Measurements from ENCODE around the gene ARHGAP23. TPM values are rescaled to one million over a fixed set of nuclear protein-coding genes. Genes with fewer than 3 reads are reported as not detected.

The ARHGAP23 gene
- total RNA-seq, 8 experiments from 2014 or later = 5.2 to 21.1 (median 14.0) TPM

GRCh38 chr17:38416840-38417209 is 11.4 kb upstream of the ARHGAP23 start:
- in situ Hi-C loops (cut with MboI; ENCODE audit: low pct_unique_long_range_greater_than_20kb in 2 of 9, low sequenced_read_pairs in 9 of 9, unreplicated experiment in 9 of 9) = loop anchor here in 1 of 9 experiments (10.0 kb wide), 1 partner anchor 72 kb away; the partner anchor contains the start of gene GPR179
- Histone ChIP-seq H3K27ac (no peak overlapping the region), H3K4me1 (replicated peaks in 1 of 2) (peaks cover 49 to 64% of the 10 kb centered on the region in 2 donors), H3K4me3 (no peak overlapping the region)
- ATAC-seq (replicated peaks in 6 of 8) = peak in 1 of 8 experiments; percentile 3
- 0 to 100% (median 90%) methylated on average over 1 of the region's 1 CpG; no CpG with 5 or more reads in 4 of the 10 experiments for WGBS, 10 experiments

GRCh38 chr17:38417210-38417951 is 10.9 kb upstream of the ARHGAP23 start:
- H3K27ac ChIP-seq = no peak overlapping the region
- 60 to 80% (median 63%) methylated on average over 1 to 2 of the region's 11 CpGs; no CpG with 5 or more reads in 7 of the 10 experiments for WGBS, 10 experiments
- H3K4me3 ChIP-seq = no peak overlapping the region
- H3K4me1 ChIP-seq (replicated peaks in 1 of 2) = peaks cover 55 to 70% of the 10 kb centered on the region in 2 donors
- ATAC-seq (replicated peaks in 6 of 8) = no peak
- in situ Hi-C loops (cut with MboI; ENCODE audit: low pct_unique_long_range_greater_than_20kb in 2 of 9, low sequenced_read_pairs in 9 of 9, unreplicated experiment in 9 of 9) = loop anchor here in 1 of 9 experiments (10.0 kb wide), 1 partner anchor 73 kb away; the partner anchor contains the start of gene GPR179

GRCh38 chr17:38418062-38418692 is 10.1 kb upstream of the ARHGAP23 start:
- no peak for ATAC-seq (replicated peaks in 6 of 8)
- Histone ChIP-seq H3K4me3 (peak overlapping the region in 4 of 5 donors; percentile 49 to 71 (median 58)), H3K27ac (peak overlapping the region; percentile 69 to 84), H3K4me1 (replicated peaks in 1 of 2) (peaks cover 58 to 72% of the 10 kb centered on the region in 2 donors)
- in situ Hi-C loops (cut with MboI; ENCODE audit: low pct_unique_long_range_greater_than_20kb in 2 of 9, low sequenced_read_pairs in 9 of 9, unreplicated experiment in 9 of 9) = loop anchor here in 1 of 9 experiments (10.0 kb wide), 1 partner anchor 73 kb away; the partner anchor contains the start of gene GPR179
- WGBS, 10 experiments = 79 to 100% (median 97%) methylated on average over 1 to 6 of the region's 7 CpGs; no CpG with 5 or more reads in 6 of the 10 experiments

GRCh38 chr17:38418693-38419507 is 9.4 kb upstream of the ARHGAP23 start:
- peaks cover 58 to 72% of the 10 kb centered on the region in 2 donors for H3K4me1 ChIP-seq (replicated peaks in 1 of 2)
- in situ Hi-C loops (cut with MboI; ENCODE audit: low pct_unique_long_range_greater_than_20kb in 2 of 9, low sequenced_read_pairs in 9 of 9, unreplicated experiment in 9 of 9) = loop anchor here in 1 of 9 experiments (10.0 kb wide), 1 partner anchor 74 kb away; the partner anchor contains the start of gene GPR179
- peak overlapping the region; percentile 44 to 71 (median 52) for H3K4me3 ChIP-seq
- H3K27ac ChIP-seq = peak overlapping the region; percentile 69 to 84
- 0 to 44% (median 14%) methylated on average over 1 to 4 of the region's 78 CpGs; no CpG with 5 or more reads in 4 of the 10 experiments for WGBS, 10 experiments
- ATAC-seq (replicated peaks in 6 of 8) = peak in 6 of 8 experiments; percentile 16 to 43 (median 32)

GRCh38 chr17:38419508-38419981 is 8.7 kb upstream of the ARHGAP23 start:
- peak overlapping the region; percentile 44 to 71 (median 52) for H3K4me3 ChIP-seq
- in situ Hi-C loops (cut with MboI; ENCODE audit: low pct_unique_long_range_greater_than_20kb in 2 of 9, low sequenced_read_pairs in 9 of 9, unreplicated experiment in 9 of 9) = loop anchor here in 1 of 9 experiments (10.0 kb wide), 1 partner anchor 75 kb away; the partner anchor contains the start of gene GPR179

GRCh38 chr17:38420518-38420917 is 7.7 kb upstream of the ARHGAP23 start:
- in situ Hi-C loops (cut with MboI; ENCODE audit: low pct_unique_long_range_greater_than_20kb in 2 of 9, low sequenced_read_pairs in 9 of 9, unreplicated experiment in 9 of 9) = no loop called here
- 94 to 100% methylated on average over 2 of the region's 6 CpGs; no CpG with 5 or more reads in 8 of the 10 experiments for WGBS, 10 experiments
- H3K4me3 ChIP-seq = peak overlapping the region; percentile 44 to 71 (median 52)
- no peak overlapping the region for H3K27ac ChIP-seq
- H3K4me1 ChIP-seq (replicated peaks in 1 of 2) = peaks cover 41 to 58% of the 10 kb centered on the region in 2 donors
- ATAC-seq (replicated peaks in 6 of 8) = no peak

More at GRCh38 chr17:38419508-38419981, 8.7 kb upstream of the ARHGAP23 start:
- peaks cover 51 to 68% of the 10 kb centered on the region in 2 donors for H3K4me1 ChIP-seq (replicated peaks in 1 of 2)
- H3K27ac ChIP-seq = peak overlapping the region; percentile 59 to 84
- no CpG with 5 or more reads among the region's 10 CpGs for WGBS, 10 experiments
- peak in 2 of 8 experiments; percentile 2 to 12 for ATAC-seq (replicated peaks in 6 of 8)

GRCh38 chr17:38421171-38421841 is 7.0 kb upstream of the ARHGAP23 start:
- WGBS, 10 experiments = 0 to 59% (median 25%) methylated on average over 2 to 6 of the region's 14 CpGs; no CpG with 5 or more reads in 4 of the 10 experiments

GRCh38 chr17:38421871-38422827 is 6.1 kb upstream of the ARHGAP23 start:
- ATAC-seq (replicated peaks in 6 of 8) = no peak
- H3K27ac ChIP-seq = peak overlapping the region in 1 of 2 donors; percentile 67
- H3K4me1 ChIP-seq (replicated peaks in 1 of 2) = peaks cover 39 to 61% of the 10 kb centered on the region in 2 donors
- peak overlapping the region in 4 of 5 donors; percentile 7 to 71 (median 32) for H3K4me3 ChIP-seq
- 45 to 86% (median 60%) methylated on average over 1 to 10 of the region's 17 CpGs; no CpG with 5 or more reads in 1 of the 10 experiments for WGBS, 10 experiments
- in situ Hi-C loops (cut with MboI; ENCODE audit: low pct_unique_long_range_greater_than_20kb in 2 of 9, low sequenced_read_pairs in 9 of 9, unreplicated experiment in 9 of 9) = no loop called here

More at GRCh38 chr17:38421171-38421841, 7.0 kb upstream of the ARHGAP23 start:
- H3K4me1 ChIP-seq (replicated peaks in 1 of 2) = peaks cover 34 to 56% of the 10 kb centered on the region in 2 donors
- in situ Hi-C loops (cut with MboI; ENCODE audit: low pct_unique_long_range_greater_than_20kb in 2 of 9, low sequenced_read_pairs in 9 of 9, unreplicated experiment in 9 of 9) = no loop called here
- peak overlapping the region in 1 of 2 donors; percentile 67 for H3K27ac ChIP-seq
- ATAC-seq (replicated peaks in 6 of 8) = peak in 3 of 8 experiments; percentile 17 to 45 (median 37)
- peak overlapping the region in 4 of 5 donors; percentile 2 to 71 (median 32) for H3K4me3 ChIP-seq

- no peak overlapping the region for H3K4me3 ChIP-seq
- ATAC-seq (replicated peaks in 6 of 8) = no peak
- in situ Hi-C loops (cut with MboI; ENCODE audit: low pct_unique_long_range_greater_than_20kb in 2 of 9, low sequenced_read_pairs in 9 of 9, unreplicated experiment in 9 of 9) = no loop called here
- peaks cover 55 to 63% of the 10 kb centered on the region in 2 donors for H3K4me1 ChIP-seq (replicated peaks in 1 of 2)
- no peak overlapping the region for H3K27ac ChIP-seq
- WGBS, 10 experiments = 39 to 100% (median 80%) methylated on average over 1 to 2 of the region's 6 CpGs; no CpG with 5 or more reads in 5 of the 10 experiments
Observed at GRCh38 chr17:38424297-38424972, 3.8 kb upstream of the ARHGAP23 start.

- H3K4me1 ChIP-seq (replicated peaks in 1 of 2) = peaks cover 57% of the 10 kb centered on the region in 2 donors
- WGBS, 10 experiments = 33 to 95% (median 77%) methylated on average over 1 to 6 of the region's 13 CpGs; no CpG with 5 or more reads in 2 of the 10 experiments
- ATAC-seq (replicated peaks in 6 of 8) = no peak
- in situ Hi-C loops (cut with MboI; ENCODE audit: low pct_unique_long_range_greater_than_20kb in 2 of 9, low sequenced_read_pairs in 9 of 9, unreplicated experiment in 9 of 9) = loop anchor here in 1 of 9 experiments (25.0 kb wide), 1 partner anchor 88 kb away; the partner anchor contains the start of gene GPR179
- H3K27ac ChIP-seq = no peak overlapping the region
- H3K4me3 ChIP-seq = no peak overlapping the region
Observed at GRCh38 chr17:38425031-38425430, 3.2 kb upstream of the ARHGAP23 start.
